DMS79 (cell line): ENCODE data around the gene FCHSD1.
"Not testable (repeated sequence)": the region's sequence is repeated elsewhere in the genome, so short reads cannot be mapped to it uniquely, and the experiment has no call there.

ENCODE experiments used
- DNase-seq: peaks from one replicate; lab custom pipeline; 2025; lab: John Stamatoyannopoulos, UW

Gene FCHSD1

GRCh38 chr5:141615991-141616720 lies 35.1 kb downstream of the FCHSD1 start:
- DNase-seq: no peak

- DNase-seq: no peak
Observed at GRCh38 chr5:141613344-141613743, 37.9 kb downstream of the FCHSD1 start.

GRCh38 chr5:141611289-141611688 lies 39.9 kb downstream of the FCHSD1 start:
- no peak for DNase-seq

- DNase-seq: not testable (repeated sequence)
Observed at GRCh38 chr5:141609921-141610320, 41.3 kb downstream of the FCHSD1 start.

GRCh38 chr5:141609044-141609443 lies 42.2 kb downstream of the FCHSD1 start:
- no peak for DNase-seq

GRCh38 chr5:141608557-141608956 lies 42.7 kb downstream of the FCHSD1 start:
- DNase-seq: no peak

- DNase-seq: no peak
Observed at GRCh38 chr5:141608046-141608445, 43.2 kb downstream of the FCHSD1 start.

- DNase-seq: no peak
Observed at GRCh38 chr5:141605523-141606277, 45.5 kb downstream of the FCHSD1 start.

- no peak for DNase-seq
Observed at GRCh38 chr5:141603923-141604717, 47.1 kb downstream of the FCHSD1 start.

GRCh38 chr5:141602606-141603005 lies 48.6 kb downstream of the FCHSD1 start:
- no peak for DNase-seq

- DNase-seq: no peak
Observed at GRCh38 chr5:141598391-141599345, 52.5 kb downstream of the FCHSD1 start.

GRCh38 chr5:141597814-141598213 lies 53.4 kb downstream of the FCHSD1 start:
- DNase-seq: no peak

GRCh38 chr5:141597394-141597793 lies 53.8 kb downstream of the FCHSD1 start:
- DNase-seq: no peak

GRCh38 chr5:141596867-141597266 lies 54.4 kb downstream of the FCHSD1 start:
- no peak for DNase-seq

GRCh38 chr5:141590127-141590526 lies 61.1 kb downstream of the FCHSD1 start:
- no peak for DNase-seq
